Stomach (tissue), 4 donors: ENCODE measurements around the gene C17orf113.

Experiments used
- CTCF ChIP-seq, 7 experiments: fragments of 450-650 bp in 4 of 7; fragments of 200-600 bp in 3 of 7; sonication (generic) in 3 of 7; IDR thresholded peaks; one replicate each; pipeline ENCODE4 v1.5.1; 2016 to 2019; ENCODE audit warnings: antibody characterized with exemption in 7 of 7, control low read depth in 2 of 7, mild to moderate bottlenecking in 1 of 7
- EP300 ChIP-seq: sonication (generic); formaldehyde crosslinking; IDR thresholded peaks from one replicate; pipeline ENCODE4 v1.6.1; 2017; ENCODE audit warnings: antibody characterized with exemption
- POLR2A ChIP-seq, 4 donors: fragments of 450-650 bp; IDR thresholded peaks; one replicate each; pipeline ENCODE4 v1.6.1; 2016; ENCODE audit warnings: antibody characterized with exemption in 4 of 4, control low read depth in 2 of 4, mild to moderate bottlenecking in 1 of 4, moderate library complexity in 1 of 4
- POLR2AphosphoS5 ChIP-seq, 3 donors: sonication (generic); formaldehyde crosslinking; IDR thresholded peaks; one replicate each; pipeline ENCODE4 v1.6.1; 2016; ENCODE audit warnings: antibody characterized with exemption in 3 of 3

- TF ChIP-seq POLR2AphosphoS5 (IDR thresholded peaks at IDR 0.05) (peak; percentile 64 to 86 (median 68)), CTCF (IDR thresholded peaks at IDR 0.05) (peak in 5 of 7 experiments; percentile 93 to 97 (median 94)), POLR2A (IDR thresholded peaks at IDR 0.05) (no peak), EP300 (no peak)
Observed at GRCh38 chr17:42019509-42020404, 30.6 kb downstream of the C17orf113 start, which contains the start of gene NKIRAS2.
